ENCODE data around the gene ATAD2B.

ATAD2B gene

GRCh38 chr2:23836971-23837565 lies 89.9 kb downstream of the ATAD2B start:
- H3K27me3 ChIP-seq (ENCODE audit: low read depth, low read length) = no peaks in the 10 kb centered on the region
- no peak overlapping the region for H3K27ac ChIP-seq (ENCODE audit: low read length)
- no peak overlapping the region for H2AFZ ChIP-seq (ENCODE audit: low read depth, low read length)
- H3K4me1 ChIP-seq (ENCODE audit: low read length) = no peaks in the 10 kb centered on the region
- no peak overlapping the region for H3K9ac ChIP-seq (ENCODE audit: low read length)
- no peak overlapping the region for H3K4me3 ChIP-seq (ENCODE audit: low read length)
- H3K9me3 ChIP-seq (ENCODE audit: insufficient read depth, low read length) = no peaks in the 10 kb centered on the region
- no peak for TF ChIP-seq EZH2phosphoT487 (IDR thresholded peaks at IDR 0.05; ENCODE audit: low read depth)
- TF ChIP-seq CTCF (IDR thresholded peaks at IDR 0.05; ENCODE audit: low read depth, low read length) = no peak
- peaks cover 13% of the 10 kb centered on the region for H3K36me3 ChIP-seq (replicated peaks; ENCODE audit: low read depth, low read length)
- no peak overlapping the region for H3K4me2 ChIP-seq (ENCODE audit: low read length)
- no peaks in the 10 kb centered on the region for H3K79me2 ChIP-seq (ENCODE audit: low read length)
- H4K20me1 ChIP-seq (ENCODE audit: insufficient read depth, low read length) = no peaks in the 10 kb centered on the region

GRCh38 chr2:23836505-23836904 lies 90.4 kb downstream of the ATAD2B start:
- no peak overlapping the region for H3K4me2 ChIP-seq (ENCODE audit: low read length)
- H3K36me3 ChIP-seq (replicated peaks; ENCODE audit: low read depth, low read length) = peaks cover 13% of the 10 kb centered on the region
- no peaks in the 10 kb centered on the region for H3K4me1 ChIP-seq (ENCODE audit: low read length)
- no peak overlapping the region for H3K9ac ChIP-seq (ENCODE audit: low read length)
- no peaks in the 10 kb centered on the region for H4K20me1 ChIP-seq (ENCODE audit: insufficient read depth, low read length)
- H3K9me3 ChIP-seq (ENCODE audit: insufficient read depth, low read length) = no peaks in the 10 kb centered on the region
- no peak overlapping the region for H3K27ac ChIP-seq (ENCODE audit: low read length)
- no peak for TF ChIP-seq CTCF (IDR thresholded peaks at IDR 0.05; ENCODE audit: low read depth, low read length)
- no peak for TF ChIP-seq EZH2phosphoT487 (IDR thresholded peaks at IDR 0.05; ENCODE audit: low read depth)
- no peak overlapping the region for H3K4me3 ChIP-seq (ENCODE audit: low read length)
- no peaks in the 10 kb centered on the region for H3K79me2 ChIP-seq (ENCODE audit: low read length)
- no peaks in the 10 kb centered on the region for H3K27me3 ChIP-seq (ENCODE audit: low read depth, low read length)
- H2AFZ ChIP-seq (ENCODE audit: low read depth, low read length) = no peak overlapping the region

GRCh38 chr2:23835988-23836387 lies 90.9 kb downstream of the ATAD2B start:
- Histone ChIP-seq H3K4me3 (ENCODE audit: low read length) (no peak overlapping the region), H3K27me3 (ENCODE audit: low read depth, low read length) (no peaks in the 10 kb centered on the region), H3K27ac (ENCODE audit: low read length) (no peak overlapping the region), H3K9me3 (ENCODE audit: insufficient read depth, low read length) (no peaks in the 10 kb centered on the region), H3K36me3 (replicated peaks; ENCODE audit: low read depth, low read length) (peaks cover 13% of the 10 kb centered on the region), H3K4me1 (ENCODE audit: low read length) (no peaks in the 10 kb centered on the region), H4K20me1 (ENCODE audit: insufficient read depth, low read length) (no peaks in the 10 kb centered on the region), H3K9ac (ENCODE audit: low read length) (no peak overlapping the region), H3K79me2 (ENCODE audit: low read length) (no peaks in the 10 kb centered on the region), H2AFZ (ENCODE audit: low read depth, low read length) (no peak overlapping the region), H3K4me2 (ENCODE audit: low read length) (no peak overlapping the region)
- TF ChIP-seq EZH2phosphoT487 (IDR thresholded peaks at IDR 0.05; ENCODE audit: low read depth) (no peak), CTCF (IDR thresholded peaks at IDR 0.05; ENCODE audit: low read depth, low read length) (no peak)

GRCh38 chr2:23835423-23835822 lies 91.5 kb downstream of the ATAD2B start:
- Histone ChIP-seq H3K79me2 (ENCODE audit: low read length) (no peaks in the 10 kb centered on the region), H3K9me3 (ENCODE audit: insufficient read depth, low read length) (no peaks in the 10 kb centered on the region)

More at GRCh38 chr2:23835423-23835822, 91.5 kb downstream of the ATAD2B start:
- H3K27me3 ChIP-seq (ENCODE audit: low read depth, low read length) = no peaks in the 10 kb centered on the region
- no peak for TF ChIP-seq EZH2phosphoT487 (IDR thresholded peaks at IDR 0.05; ENCODE audit: low read depth)
- H3K9ac ChIP-seq (ENCODE audit: low read length) = no peak overlapping the region
- peaks cover 9% of the 10 kb centered on the region for H3K36me3 ChIP-seq (replicated peaks; ENCODE audit: low read depth, low read length)
- H3K4me3 ChIP-seq (ENCODE audit: low read length) = no peak overlapping the region
- no peak overlapping the region for H3K4me2 ChIP-seq (ENCODE audit: low read length)
- H2AFZ ChIP-seq (ENCODE audit: low read depth, low read length) = no peak overlapping the region
- no peak overlapping the region for H3K27ac ChIP-seq (ENCODE audit: low read length)
- H4K20me1 ChIP-seq (ENCODE audit: insufficient read depth, low read length) = no peaks in the 10 kb centered on the region
- no peaks in the 10 kb centered on the region for H3K4me1 ChIP-seq (ENCODE audit: low read length)
